ENCODE results near the gene IGF1R. TPM values are rescaled to one million over a fixed set of nuclear protein-coding genes. Genes with fewer than 3 reads are reported as not detected.

IGF1R gene
- total and polyA plus RNA-seq, 2 of the 13 experiments (the other 11 are each of a cell fraction or from before 2014, with no cell fraction given), result 15.9 to 18.4 TPM

DNA sequence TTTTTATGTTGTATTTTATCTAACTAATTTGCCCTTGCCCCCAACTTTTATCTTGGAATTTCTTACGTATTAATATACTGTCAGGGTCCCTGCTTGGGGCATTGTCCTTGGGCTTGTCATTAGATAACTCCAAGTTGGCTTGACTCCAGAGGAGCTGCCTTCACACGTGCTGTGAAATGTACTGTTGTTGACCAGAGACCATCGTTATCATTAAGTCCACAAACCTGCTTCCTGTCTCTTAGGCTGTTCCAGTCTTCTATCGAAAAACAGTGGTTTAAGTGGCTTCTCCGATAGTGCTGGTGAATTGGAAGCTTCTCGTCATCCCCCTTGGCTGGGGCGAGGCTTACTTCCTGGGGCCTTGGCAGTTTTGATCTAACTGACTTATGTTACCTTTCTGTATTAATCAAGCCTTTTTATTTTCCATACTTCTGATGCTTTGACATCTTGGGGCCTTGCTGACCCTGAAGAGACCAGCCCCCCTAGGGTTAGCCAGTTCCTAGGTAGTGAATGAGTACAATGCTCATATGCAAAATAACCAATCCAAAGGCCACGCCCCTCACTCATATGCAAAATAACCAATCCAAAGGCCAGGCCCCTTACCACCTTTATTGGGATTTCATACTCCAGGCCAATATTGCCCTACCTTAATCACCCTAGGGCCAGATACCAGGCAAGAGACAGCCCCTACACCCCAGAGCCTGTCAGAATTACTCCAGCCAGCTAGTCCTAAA is 164.5 kb downstream of the IGF1R start (continued):
- TF ChIP-seq, protein P1, sequence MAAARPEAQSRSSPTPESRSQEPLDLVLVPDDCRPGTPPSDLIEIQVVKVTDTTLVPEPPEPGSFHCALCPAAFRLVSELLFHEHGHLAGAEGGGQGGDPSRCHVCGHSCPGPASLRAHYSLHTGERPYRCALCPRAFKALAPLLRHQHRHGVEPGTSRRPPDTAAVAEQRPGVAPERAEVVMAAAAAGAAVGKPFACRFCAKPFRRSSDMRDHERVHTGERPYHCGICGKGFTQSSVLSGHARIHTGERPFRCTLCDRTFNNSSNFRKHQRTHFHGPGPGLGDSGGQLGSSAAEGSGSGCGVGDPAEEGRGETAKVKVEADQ (CRISPR knock-in tag; IDR thresholded peaks at IDR 0.05; ENCODE audit: borderline replicate concordance), result no peak
- TF ChIP-seq RFX1 (IDR thresholded peaks at IDR 0.05) (no peak), SKI (IDR thresholded peaks at IDR 0.05; ENCODE audit: partially characterized antibody) (peak; percentile 43), SP1 (IDR thresholded peaks at IDR 0.05) (no peak), SP1 (CRISPR knock-in tag; IDR thresholded peaks at IDR 0.05) (no peak), ELF3 (CRISPR knock-in tag; IDR thresholded peaks at IDR 0.05) (peak; percentile 67; the same call in 1 of the 2 replicates), CCAR2 (optimal IDR thresholded peaks at IDR 0.05; ENCODE audit: low read depth, low read length) (no peak), CHCHD3 (CRISPR knock-in tag; IDR thresholded peaks at IDR 0.05) (no peak), ZKSCAN5 (CRISPR knock-in tag; IDR thresholded peaks at IDR 0.05) (no peak), ZNF616 (CRISPR knock-in tag; IDR thresholded peaks at IDR 0.05; ENCODE audit: low read depth) (no peak), DNMT3B (CRISPR knock-in tag; conservative IDR thresholded peaks at IDR 0.05) (peak; percentile 66; the same call in 1 of the 2 replicates), ESRRA (CRISPR knock-in tag; IDR thresholded peaks at IDR 0.05; ENCODE audit: low read depth) (no peak), ZNF296 (CRISPR knock-in tag; conservative IDR thresholded peaks at IDR 0.05) (no peak), ARNT (IDR thresholded peaks at IDR 0.05) (no peak), CREB1 (IDR thresholded peaks at IDR 0.05) (no peak), CREB1 (CRISPR knock-in tag; IDR thresholded peaks at IDR 0.05) (no peak), ZNF44 (CRISPR knock-in tag; IDR thresholded peaks at IDR 0.05) (no peak), MATR3 (CRISPR knock-in tag; IDR thresholded peaks at IDR 0.05) (no peak), ZNF33B (CRISPR knock-in tag; IDR thresholded peaks at IDR 0.05) (no peak), SP140L (CRISPR knock-in tag; IDR thresholded peaks at IDR 0.05; ENCODE audit: borderline replicate concordance) (no peak)
- TF ChIP-seq, protein P2, sequence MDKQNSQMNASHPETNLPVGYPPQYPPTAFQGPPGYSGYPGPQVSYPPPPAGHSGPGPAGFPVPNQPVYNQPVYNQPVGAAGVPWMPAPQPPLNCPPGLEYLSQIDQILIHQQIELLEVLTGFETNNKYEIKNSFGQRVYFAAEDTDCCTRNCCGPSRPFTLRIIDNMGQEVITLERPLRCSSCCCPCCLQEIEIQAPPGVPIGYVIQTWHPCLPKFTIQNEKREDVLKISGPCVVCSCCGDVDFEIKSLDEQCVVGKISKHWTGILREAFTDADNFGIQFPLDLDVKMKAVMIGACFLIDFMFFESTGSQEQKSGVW (CRISPR knock-in tag; IDR thresholded peaks at IDR 0.05; ENCODE audit: borderline replicate concordance), result no peak
- TF ChIP-seq, protein P3, sequence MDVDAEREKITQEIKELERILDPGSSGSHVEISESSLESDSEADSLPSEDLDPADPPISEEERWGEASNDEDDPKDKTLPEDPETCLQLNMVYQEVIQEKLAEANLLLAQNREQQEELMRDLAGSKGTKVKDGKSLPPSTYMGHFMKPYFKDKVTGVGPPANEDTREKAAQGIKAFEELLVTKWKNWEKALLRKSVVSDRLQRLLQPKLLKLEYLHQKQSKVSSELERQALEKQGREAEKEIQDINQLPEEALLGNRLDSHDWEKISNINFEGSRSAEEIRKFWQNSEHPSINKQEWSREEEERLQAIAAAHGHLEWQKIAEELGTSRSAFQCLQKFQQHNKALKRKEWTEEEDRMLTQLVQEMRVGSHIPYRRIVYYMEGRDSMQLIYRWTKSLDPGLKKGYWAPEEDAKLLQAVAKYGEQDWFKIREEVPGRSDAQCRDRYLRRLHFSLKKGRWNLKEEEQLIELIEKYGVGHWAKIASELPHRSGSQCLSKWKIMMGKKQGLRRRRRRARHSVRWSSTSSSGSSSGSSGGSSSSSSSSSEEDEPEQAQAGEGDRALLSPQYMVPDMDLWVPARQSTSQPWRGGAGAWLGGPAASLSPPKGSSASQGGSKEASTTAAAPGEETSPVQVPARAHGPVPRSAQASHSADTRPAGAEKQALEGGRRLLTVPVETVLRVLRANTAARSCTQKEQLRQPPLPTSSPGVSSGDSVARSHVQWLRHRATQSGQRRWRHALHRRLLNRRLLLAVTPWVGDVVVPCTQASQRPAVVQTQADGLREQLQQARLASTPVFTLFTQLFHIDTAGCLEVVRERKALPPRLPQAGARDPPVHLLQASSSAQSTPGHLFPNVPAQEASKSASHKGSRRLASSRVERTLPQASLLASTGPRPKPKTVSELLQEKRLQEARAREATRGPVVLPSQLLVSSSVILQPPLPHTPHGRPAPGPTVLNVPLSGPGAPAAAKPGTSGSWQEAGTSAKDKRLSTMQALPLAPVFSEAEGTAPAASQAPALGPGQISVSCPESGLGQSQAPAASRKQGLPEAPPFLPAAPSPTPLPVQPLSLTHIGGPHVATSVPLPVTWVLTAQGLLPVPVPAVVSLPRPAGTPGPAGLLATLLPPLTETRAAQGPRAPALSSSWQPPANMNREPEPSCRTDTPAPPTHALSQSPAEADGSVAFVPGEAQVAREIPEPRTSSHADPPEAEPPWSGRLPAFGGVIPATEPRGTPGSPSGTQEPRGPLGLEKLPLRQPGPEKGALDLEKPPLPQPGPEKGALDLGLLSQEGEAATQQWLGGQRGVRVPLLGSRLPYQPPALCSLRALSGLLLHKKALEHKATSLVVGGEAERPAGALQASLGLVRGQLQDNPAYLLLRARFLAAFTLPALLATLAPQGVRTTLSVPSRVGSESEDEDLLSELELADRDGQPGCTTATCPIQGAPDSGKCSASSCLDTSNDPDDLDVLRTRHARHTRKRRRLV (CRISPR knock-in tag; IDR thresholded peaks at IDR 0.05), result no peak
- TF ChIP-seq, protein P4, sequence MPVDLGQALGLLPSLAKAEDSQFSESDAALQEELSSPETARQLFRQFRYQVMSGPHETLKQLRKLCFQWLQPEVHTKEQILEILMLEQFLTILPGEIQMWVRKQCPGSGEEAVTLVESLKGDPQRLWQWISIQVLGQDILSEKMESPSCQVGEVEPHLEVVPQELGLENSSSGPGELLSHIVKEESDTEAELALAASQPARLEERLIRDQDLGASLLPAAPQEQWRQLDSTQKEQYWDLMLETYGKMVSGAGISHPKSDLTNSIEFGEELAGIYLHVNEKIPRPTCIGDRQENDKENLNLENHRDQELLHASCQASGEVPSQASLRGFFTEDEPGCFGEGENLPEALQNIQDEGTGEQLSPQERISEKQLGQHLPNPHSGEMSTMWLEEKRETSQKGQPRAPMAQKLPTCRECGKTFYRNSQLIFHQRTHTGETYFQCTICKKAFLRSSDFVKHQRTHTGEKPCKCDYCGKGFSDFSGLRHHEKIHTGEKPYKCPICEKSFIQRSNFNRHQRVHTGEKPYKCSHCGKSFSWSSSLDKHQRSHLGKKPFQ (CRISPR knock-in tag; IDR thresholded peaks at IDR 0.05; ENCODE audit: insufficient replicate concordance), result no peak
